Measurements from ENCODE around the gene ERG. TPM values are rescaled to one million over a fixed set of nuclear protein-coding genes. Genes with fewer than 3 reads are reported as not detected.

Gene ERG, protein sequence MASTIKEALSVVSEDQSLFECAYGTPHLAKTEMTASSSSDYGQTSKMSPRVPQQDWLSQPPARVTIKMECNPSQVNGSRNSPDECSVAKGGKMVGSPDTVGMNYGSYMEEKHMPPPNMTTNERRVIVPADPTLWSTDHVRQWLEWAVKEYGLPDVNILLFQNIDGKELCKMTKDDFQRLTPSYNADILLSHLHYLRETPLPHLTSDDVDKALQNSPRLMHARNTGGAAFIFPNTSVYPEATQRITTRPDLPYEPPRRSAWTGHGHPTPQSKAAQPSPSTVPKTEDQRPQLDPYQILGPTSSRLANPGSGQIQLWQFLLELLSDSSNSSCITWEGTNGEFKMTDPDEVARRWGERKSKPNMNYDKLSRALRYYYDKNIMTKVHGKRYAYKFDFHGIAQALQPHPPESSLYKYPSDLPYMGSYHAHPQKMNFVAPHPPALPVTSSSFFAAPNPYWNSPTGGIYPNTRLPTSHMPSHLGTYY
- total RNA-seq (2021), result 0.11 and 0.18 TPM in 2 replicates
- long read RNA-seq, result 0 reads

- no peak within 1 kb of the TSS for H3T11ph ChIP-seq (ENCODE audit: low read length)
- H2BK20ac ChIP-seq (ENCODE audit: low read depth, low read length, poor library complexity, severe bottlenecking), result no peak within 1 kb of the TSS
- H3K4me1 ChIP-seq (ENCODE audit: insufficient read depth, low read length), result no peaks in the 10 kb centered on the region; the same call in 1 of the 2 replicates
- Mint-ChIP-seq H3K9me3 (no peaks in the 10 kb centered on the region; a peak in 1 of 5 replicates), H3K4me3 (no peak within 1 kb of the TSS), H3K36me3 (ENCODE audit: insufficient read depth in 1 of 3, low read depth in 3 of 3) (peaks cover 0 to 2% (median 0%) of the 10 kb centered on the region in 3 experiments; a peak in 1 of 7 replicates), H3K4me1 (peaks cover 9 to 13% of the 10 kb centered on the region in 2 experiments), H3K27me3 (ENCODE audit: low read depth) (peaks cover 2% of the 10 kb centered on the region), H3K27ac (no peak within 1 kb of the TSS)
- H3K14ac ChIP-seq (ENCODE audit: insufficient read depth, low read length), result no peak within 1 kb of the TSS
- no peaks in the 10 kb centered on the region for H3K79me1 ChIP-seq (ENCODE audit: insufficient read depth, low read depth, low read length, poor library complexity, severe bottlenecking)
- no peaks in the 10 kb centered on the region for H3K27me3 ChIP-seq (ENCODE audit: insufficient read depth, low read length)
- H3K9ac ChIP-seq (ENCODE audit: extremely low read depth, insufficient read length, low read length), result no peak within 1 kb of the TSS
- H3K18ac ChIP-seq (ENCODE audit: insufficient read length, low read depth, low read length), result no peak within 1 kb of the TSS
- no peak for DNase-seq
- H3K27ac ChIP-seq (ENCODE audit: insufficient read length, low read depth, low read length), result no peak within 1 kb of the TSS
- no peaks in the 10 kb centered on the region for H3K23me2 ChIP-seq (ENCODE audit: insufficient read length, low read depth, low read length, poor library complexity, severe bottlenecking)
- TF ChIP-seq CTCF (conservative IDR thresholded peaks at IDR 0.05), result no peak
- no peaks in the 10 kb centered on the region for H3K9me3 ChIP-seq (ENCODE audit: control insufficient read depth, low read depth, low read length)
- H2BK15ac ChIP-seq (ENCODE audit: low read depth, low read length), result no peak within 1 kb of the TSS
- no peaks in the 10 kb centered on the region for H3K79me2 ChIP-seq (ENCODE audit: insufficient read depth, low read length)
- H2BK120ac ChIP-seq (ENCODE audit: low read depth, low read length, poor library complexity, severe bottlenecking), result no peak within 1 kb of the TSS
- H2AK5ac ChIP-seq (ENCODE audit: insufficient read length, low read length), result no peak within 1 kb of the TSS
- no CpG with 5 or more reads among the region's 12 CpGs for WGBS (ENCODE audit: extremely low coverage, insufficient read length, low lambda C conversion rate)
- H3K4me2 ChIP-seq (ENCODE audit: insufficient read depth, insufficient read length, low read length), result no peak within 1 kb of the TSS
- no peak within 1 kb of the TSS for H4K91ac ChIP-seq (ENCODE audit: insufficient read length, low read depth, low read length)
- H2BK5ac ChIP-seq (ENCODE audit: insufficient read length, low read length), result no peak within 1 kb of the TSS
- no peak within 1 kb of the TSS for H2AFZ ChIP-seq (ENCODE audit: low read length)
- no peak within 1 kb of the TSS for H4K8ac ChIP-seq (replicated peaks; ENCODE audit: insufficient read length, low read depth, low read length)
- H4K5ac ChIP-seq (ENCODE audit: insufficient read length, low read depth, low read length), result no peak within 1 kb of the TSS
- no peaks in the 10 kb centered on the region for H4K20me1 ChIP-seq (ENCODE audit: control insufficient read depth, insufficient read depth, insufficient read length)
- no peak within 1 kb of the TSS for H2BK12ac ChIP-seq (ENCODE audit: insufficient read length, low read depth, low read length)
- no peak within 1 kb of the TSS for H3K56ac ChIP-seq (ENCODE audit: insufficient read length, low read depth, low read length)
- H3K23ac ChIP-seq (ENCODE audit: insufficient read length, low read depth, low read length), result no peak within 1 kb of the TSS
- no peak within 1 kb of the TSS for H3K4ac ChIP-seq (ENCODE audit: low read depth, low read length)
Observed at GRCh38 chr21:38498057-38498833, at the start of gene ERG. Gene ERG, minus strand, starts transcription at chr21:38498477. Its CDS starts 97 bp downstream, at chr21:38498380.

Data from H9 (cell line).